HAP-1 (cell line): ENCODE measurements around the gene HM13.
"Not testable (repeated sequence)": the region's sequence is repeated elsewhere in the genome, so short reads cannot be mapped to it uniquely, and the experiment has no call there.

ENCODE experiments used
- DNase-seq, 2 experiments: peaks; one replicate each; pipeline ENCODE4 v3.0.0-alpha.2; 2016 to 2020; ENCODE audit warnings: low spot score in 2 of 2
- H3K27me3 ChIP-seq: fragments of 250-450 bp; sonication (Bioruptor Pico); 2 replicates; pipeline ENCODE4 v1.5.1; 2020; ENCODE audit warnings: low read depth, mild to moderate bottlenecking, moderate library complexity
- H3K36me3 ChIP-seq: fragments of 250-450 bp; sonication (Bioruptor Pico); replicated peaks from 2 replicates; pipeline ENCODE4 v1.5.1; 2020; ENCODE audit warnings: mild to moderate bottlenecking
- H3K4me1 ChIP-seq: fragments of 250-450 bp; sonication (Bioruptor Pico); 2 replicates; pipeline ENCODE4 v1.5.1; 2020; ENCODE audit warnings: mild to moderate bottlenecking
- H3K4me3 ChIP-seq: fragments of 250-450 bp; sonication (Bioruptor Pico); 2 replicates; pipeline ENCODE4 v1.5.1; 2020; ENCODE audit warnings: mild to moderate bottlenecking, moderate library complexity
- H3K9me3 ChIP-seq: fragments of 250-450 bp; sonication (Bioruptor Pico); 2 replicates; pipeline ENCODE4 v1.5.1; 2020; ENCODE audit warnings: mild to moderate bottlenecking, moderate library complexity
- in situ Hi-C: fragments of 300-500 bp; cut with MboI; formaldehyde crosslinking; loops from 3 replicates; pipeline ENCODE4 v1.14.3; 2020; ENCODE audit warnings: low sequenced_read_pairs, inconsistent platforms, mixed read lengths

The HM13 gene

GRCh38 chr20:31540406-31540805, 26.2 kb downstream of the HM13 start:
- Histone ChIP-seq H3K4me1 (no peaks in the 10 kb centered on the region), H3K36me3 (peaks cover 60% of the 10 kb centered on the region), H3K4me3 (no peak overlapping the region), H3K27me3 (no peaks in the 10 kb centered on the region), H3K9me3 (no peaks in the 10 kb centered on the region)
- no peak for DNase-seq
- in situ Hi-C loops = no loop called here

DNA sequence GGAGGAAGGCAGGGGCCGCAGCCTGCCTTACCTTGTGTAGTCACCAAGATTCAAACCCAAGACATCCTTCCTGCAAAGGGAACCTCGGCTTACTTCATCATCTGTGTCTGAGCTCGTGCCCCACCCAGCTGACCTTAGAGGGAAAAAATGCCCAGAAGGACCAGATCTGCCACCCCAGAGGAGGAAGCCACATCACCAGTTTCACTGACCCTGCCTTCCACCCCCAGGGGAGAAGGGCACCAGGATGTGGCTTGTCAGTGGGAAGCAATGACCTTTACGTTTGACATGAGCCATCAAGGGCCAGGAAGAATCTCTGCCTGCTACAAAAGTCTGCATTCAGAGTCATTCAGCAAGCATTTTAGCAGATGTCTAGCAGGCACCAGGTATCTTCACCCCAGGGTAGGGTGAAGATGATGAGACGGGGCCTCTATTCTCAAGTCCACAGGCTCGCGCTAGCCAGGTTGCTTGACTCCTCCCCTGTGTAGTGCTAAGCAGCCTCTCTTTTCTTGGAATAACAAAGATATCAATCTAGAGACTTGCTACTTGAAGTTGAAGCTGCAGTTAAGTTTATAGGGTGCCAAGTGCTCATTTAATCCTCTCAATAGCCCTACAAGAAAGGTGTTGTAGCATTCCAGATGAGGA, 28.1 kb downstream of the HM13 start:
- in situ Hi-C loops = no loop called here

GRCh38 chr20:31542963-31543362, 28.7 kb downstream of the HM13 start:
- no peaks in the 10 kb centered on the region for H3K4me1 ChIP-seq
- no peak for DNase-seq
- no peak overlapping the region for H3K4me3 ChIP-seq
- in situ Hi-C loops = no loop called here
- no peaks in the 10 kb centered on the region for H3K27me3 ChIP-seq
- no peaks in the 10 kb centered on the region for H3K9me3 ChIP-seq
- peaks cover 50% of the 10 kb centered on the region for H3K36me3 ChIP-seq

More for the DNA sequence above, 28.1 kb downstream of the HM13 start:
- no peak overlapping the region for H3K4me3 ChIP-seq
- H3K9me3 ChIP-seq = no peaks in the 10 kb centered on the region
- no peak for DNase-seq
- H3K36me3 ChIP-seq = peaks cover 50% of the 10 kb centered on the region
- H3K4me1 ChIP-seq = no peaks in the 10 kb centered on the region
- H3K27me3 ChIP-seq = no peaks in the 10 kb centered on the region

DNA sequence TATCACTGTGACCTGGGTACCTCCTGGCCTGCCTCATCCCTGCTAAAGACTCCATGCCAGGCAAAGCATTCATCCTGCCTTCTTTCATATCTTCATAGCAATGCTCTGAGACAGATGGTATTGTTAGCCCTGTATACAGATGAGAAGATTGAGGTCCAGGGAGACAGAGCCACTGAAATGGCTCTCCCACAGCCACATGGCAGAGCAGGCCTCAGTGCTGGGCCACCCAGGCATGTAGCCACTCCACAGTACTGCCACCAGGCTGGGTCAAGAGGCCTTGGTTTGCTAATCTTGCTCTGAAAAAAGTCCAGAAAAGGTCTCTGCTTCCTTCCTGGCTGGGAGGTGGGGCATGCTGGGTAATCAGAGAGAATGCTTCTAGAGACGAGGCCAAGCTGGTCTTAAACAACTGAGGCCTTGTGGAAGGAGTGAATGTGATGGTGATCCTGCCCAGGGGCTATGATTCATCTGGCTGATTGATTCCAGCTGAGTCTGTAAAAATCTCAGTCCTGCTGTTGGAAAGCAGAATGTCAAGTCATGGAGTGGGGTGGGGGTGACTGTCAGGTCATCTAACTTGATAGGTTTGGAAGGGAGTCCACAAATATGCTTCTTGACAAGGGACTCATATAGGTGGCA, 29.8 kb downstream of the HM13 start:
- in situ Hi-C loops = no loop called here
- peaks cover 47% of the 10 kb centered on the region for H3K36me3 ChIP-seq
- no peaks in the 10 kb centered on the region for H3K9me3 ChIP-seq
- peak in 1 of 2 experiments; percentile 22 for DNase-seq
- no peak overlapping the region for H3K4me3 ChIP-seq
- no peaks in the 10 kb centered on the region for H3K27me3 ChIP-seq
- H3K4me1 ChIP-seq = no peaks in the 10 kb centered on the region

- Histone ChIP-seq H3K4me3 (no peak overlapping the region), H3K27me3 (no peaks in the 10 kb centered on the region), H3K36me3 (peaks cover 49% of the 10 kb centered on the region), H3K9me3 (no peaks in the 10 kb centered on the region), H3K4me1 (no peaks in the 10 kb centered on the region)
- DNase-seq = no peak
- in situ Hi-C loops = no loop called here
Measured at GRCh38 chr20:31544600-31544999, 30.4 kb downstream of the HM13 start.

- H3K27me3 ChIP-seq, H3K4me1 ChIP-seq, DNase-seq, H3K9me3 ChIP-seq, in situ Hi-C loops, H3K4me3 ChIP-seq: not testable (repeated sequence)
- peaks cover 50% of the 10 kb centered on the region for H3K36me3 ChIP-seq
Measured at GRCh38 chr20:31545621-31546040, 31.4 kb downstream of the HM13 start.

DNA sequence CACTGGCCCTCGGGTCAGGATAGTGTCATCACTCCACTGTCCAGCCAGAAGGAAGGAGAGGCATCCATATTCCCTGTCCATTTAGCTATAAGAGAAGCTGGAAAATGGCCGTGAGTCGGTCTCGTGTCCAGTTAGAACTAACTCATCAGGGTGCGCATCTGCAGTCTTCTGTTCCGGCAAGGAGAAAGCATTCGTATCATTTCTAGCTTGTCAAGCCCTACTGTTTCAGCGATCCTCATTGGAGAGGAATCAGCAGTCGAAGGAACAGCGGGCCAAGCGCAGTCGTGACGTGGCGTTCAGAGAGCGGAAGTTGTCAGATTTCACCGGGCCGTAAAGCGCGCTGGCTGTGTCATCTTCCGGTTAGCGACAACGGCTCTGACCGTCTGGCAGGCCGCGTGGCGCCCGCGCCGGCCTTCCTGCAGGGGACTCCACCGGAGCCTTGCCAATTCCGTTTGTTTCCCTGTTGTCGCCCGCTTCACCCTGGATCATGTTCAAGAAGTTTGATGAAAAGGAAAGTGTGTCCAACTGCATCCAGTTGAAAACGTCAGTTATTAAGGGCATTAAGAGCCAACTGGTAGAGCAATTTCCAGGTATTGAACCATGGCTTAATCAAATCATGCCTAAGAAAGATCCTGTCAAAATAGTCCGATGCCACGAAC, 32.9 kb downstream of the HM13 start:
- Histone ChIP-seq H3K27me3 (no peaks in the 10 kb centered on the region), H3K9me3 (no peaks in the 10 kb centered on the region), H3K4me3 (no peak overlapping the region), H3K4me1 (no peaks in the 10 kb centered on the region), H3K36me3 (peaks cover 58% of the 10 kb centered on the region)
- in situ Hi-C loops = no loop called here
- DNase-seq = no peak

DNA sequence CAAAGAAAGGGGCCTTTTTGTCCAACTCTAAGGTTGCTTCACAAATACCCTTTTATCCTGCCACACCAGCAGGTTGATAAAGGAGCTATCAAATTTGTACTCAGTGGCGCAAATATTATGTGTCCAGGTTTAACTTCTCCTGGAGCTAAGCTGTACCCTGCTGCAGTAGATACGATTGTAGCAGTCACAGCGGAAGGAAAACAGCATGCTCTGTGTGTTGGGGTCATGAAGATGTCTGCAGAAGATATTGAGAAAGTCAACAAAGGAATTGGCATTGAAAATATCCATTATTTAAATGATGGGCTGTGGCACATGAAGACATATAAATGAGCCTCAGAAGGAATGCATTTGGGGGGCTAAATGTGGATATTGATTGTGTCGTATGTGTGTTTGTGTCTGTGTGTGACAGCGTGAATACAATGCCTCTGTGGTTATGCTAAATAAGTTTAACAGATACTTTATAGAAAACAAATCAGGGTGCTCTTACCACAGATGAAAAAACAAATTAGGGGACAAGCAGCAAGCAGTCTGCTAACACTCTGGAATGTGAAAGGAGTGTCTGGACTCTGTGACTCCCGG, 33.6 kb downstream of the HM13 start:
- no peaks in the 10 kb centered on the region for H3K4me1 ChIP-seq
- peaks cover 56% of the 10 kb centered on the region for H3K36me3 ChIP-seq
- H3K27me3 ChIP-seq = no peaks in the 10 kb centered on the region
- DNase-seq = no peak
- in situ Hi-C loops = no loop called here
- no peak overlapping the region for H3K4me3 ChIP-seq
- no peaks in the 10 kb centered on the region for H3K9me3 ChIP-seq

- DNase-seq = no peak
- Histone ChIP-seq H3K27me3 (no peaks in the 10 kb centered on the region), H3K9me3 (no peaks in the 10 kb centered on the region), H3K36me3 (peaks cover 57% of the 10 kb centered on the region), H3K4me1 (no peaks in the 10 kb centered on the region), H3K4me3 (no peak overlapping the region)
- in situ Hi-C loops = no loop called here
Measured at GRCh38 chr20:31548820-31549512, 34.7 kb downstream of the HM13 start.

DNA sequence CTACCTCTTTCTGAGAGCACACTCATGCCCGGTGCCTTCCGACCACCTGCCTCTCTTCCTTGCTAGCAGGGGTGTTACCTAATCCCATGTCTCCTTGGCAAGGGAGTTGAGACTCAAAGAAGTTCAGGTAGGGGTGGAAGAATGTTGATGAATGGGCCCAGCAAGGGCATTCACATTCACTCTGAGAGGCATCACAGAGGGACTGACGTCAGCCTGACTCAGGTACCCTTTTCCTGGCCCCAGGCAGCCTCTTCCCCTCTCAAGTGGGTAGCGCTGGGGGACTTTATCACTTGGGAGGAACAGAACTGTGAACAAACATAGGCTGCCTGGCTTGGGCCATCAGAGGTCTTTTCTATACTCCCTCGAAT, 35.3 kb downstream of the HM13 start:
- H3K4me1 ChIP-seq = no peaks in the 10 kb centered on the region
- no peak for DNase-seq
- no peak overlapping the region for H3K4me3 ChIP-seq
- H3K9me3 ChIP-seq = no peaks in the 10 kb centered on the region
- H3K36me3 ChIP-seq = peaks cover 57% of the 10 kb centered on the region
- no peaks in the 10 kb centered on the region for H3K27me3 ChIP-seq
- in situ Hi-C loops = no loop called here

- Histone ChIP-seq H3K4me1 (no peaks in the 10 kb centered on the region), H3K27me3 (no peaks in the 10 kb centered on the region), H3K36me3 (peaks cover 61% of the 10 kb centered on the region), H3K9me3 (no peaks in the 10 kb centered on the region), H3K4me3 (no peak overlapping the region)
- in situ Hi-C loops = no loop called here
- DNase-seq = no peak
Measured at GRCh38 chr20:31550099-31550498, 35.9 kb downstream of the HM13 start.

DNA sequence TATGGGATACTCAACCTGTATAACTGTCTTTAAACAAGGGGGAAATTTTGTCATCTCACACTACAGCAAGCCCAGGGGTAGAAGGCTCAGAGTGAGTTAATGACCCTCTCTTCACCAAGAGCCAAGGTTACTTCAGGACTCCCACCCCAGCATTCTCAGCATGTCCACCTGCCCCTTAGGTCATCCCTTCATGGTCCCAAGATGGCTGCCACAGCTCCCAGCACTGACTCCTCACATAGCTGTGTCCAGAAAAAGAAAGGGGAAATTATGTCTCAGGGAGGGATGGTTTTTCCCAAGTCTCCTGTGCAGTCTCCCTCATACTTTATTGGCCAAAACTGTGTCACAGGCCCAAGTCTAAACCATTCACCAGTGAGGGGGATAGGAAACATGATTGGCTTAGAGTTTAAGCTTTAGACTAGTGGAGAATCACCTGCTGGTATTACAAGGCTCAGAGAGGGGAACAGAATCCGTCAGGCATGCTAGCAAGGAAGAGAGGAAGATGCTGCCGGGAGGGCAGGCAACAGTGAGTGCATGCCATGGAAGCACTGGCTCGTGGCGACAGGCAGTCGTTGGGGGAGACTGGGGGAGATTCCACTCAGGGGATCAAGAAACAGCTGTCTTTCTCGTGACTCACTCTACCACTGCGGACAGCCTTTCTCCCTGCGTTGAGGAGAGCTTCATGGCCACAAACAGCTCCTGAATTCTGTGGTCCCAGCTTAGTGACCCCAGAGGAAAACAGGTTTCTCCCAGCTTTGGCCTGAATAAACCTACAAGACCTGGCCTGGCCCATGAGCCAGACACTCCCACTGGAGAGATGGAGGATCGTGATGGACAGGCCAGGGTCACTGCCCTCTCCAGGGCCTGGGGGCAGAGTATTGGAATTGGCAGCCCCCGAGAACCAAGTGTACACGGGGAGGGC, 37.2 kb downstream of the HM13 start:
- no peak for DNase-seq
- no peaks in the 10 kb centered on the region for H3K27me3 ChIP-seq
- in situ Hi-C loops = no loop called here
- no peaks in the 10 kb centered on the region for H3K4me1 ChIP-seq
- H3K4me3 ChIP-seq = no peak overlapping the region
- no peaks in the 10 kb centered on the region for H3K9me3 ChIP-seq
- peaks cover 65% of the 10 kb centered on the region for H3K36me3 ChIP-seq

DNA sequence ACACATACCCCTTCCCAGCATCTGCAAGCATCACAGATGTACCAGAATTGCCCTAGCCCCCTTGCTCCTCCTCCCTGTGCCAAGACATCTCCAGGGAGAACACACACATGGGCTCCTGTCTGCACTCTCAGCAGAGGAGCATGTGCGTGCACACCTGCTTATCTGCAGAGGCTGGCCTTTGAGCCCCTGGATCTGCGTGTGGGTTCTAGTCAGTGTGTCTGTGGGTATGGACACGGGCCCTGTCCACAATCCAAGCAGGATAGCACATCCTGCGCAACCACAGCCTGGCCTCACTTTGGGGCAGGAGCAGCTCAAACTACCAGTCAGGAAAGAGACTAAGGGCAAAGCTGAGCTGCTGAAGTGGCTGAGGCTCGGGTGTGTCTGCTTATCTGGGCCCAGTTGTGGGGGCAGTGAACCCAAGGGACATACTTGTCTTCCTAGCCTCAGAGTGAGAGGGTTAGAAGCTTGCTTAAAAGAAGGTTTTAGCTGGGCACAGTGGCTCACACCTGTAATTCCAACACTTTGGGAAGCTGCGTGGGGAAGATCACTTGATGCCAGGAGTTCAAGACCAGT, 41.0 kb downstream of the HM13 start:
- Histone ChIP-seq H3K9me3 (no peaks in the 10 kb centered on the region), H3K27me3 (no peaks in the 10 kb centered on the region), H3K4me3 (no peak overlapping the region), H3K36me3 (peaks cover 42% of the 10 kb centered on the region), H3K4me1 (peaks cover 2% of the 10 kb centered on the region)
- in situ Hi-C loops = no loop called here
- no peak for DNase-seq
